DLD1 (cell line): Measurements from ENCODE around the gene GNRHR.

ENCODE experiments used
- in situ Hi-C: cut with HindIII; loops from 2 replicates; pipeline ENCODE4 v1.10.0; 2017; ENCODE audit warnings: low sequenced_read_pairs

GNRHR gene

GRCh38 chr4:67700738-67701516 is 53.3 kb downstream of the GNRHR start, which contains the start of gene UBA6:
Gene UBA6 (minus strand): TSS chr4:67701155. CDS start chr4:67701119, 36 bp downstream.
- in situ Hi-C loops = no loop called here

- in situ Hi-C loops = no loop called here
These were observed 54.0 kb downstream of the GNRHR start for GRCh38 chr4:67700116-67700737.

GRCh38 chr4:67699603-67700002 is 54.6 kb downstream of the GNRHR start:
- in situ Hi-C loops = no loop called here

GRCh38 chr4:67697860-67698687 is 56.1 kb downstream of the GNRHR start:
- in situ Hi-C loops = no loop called here

GRCh38 chr4:67696061-67696460 is 58.1 kb downstream of the GNRHR start:
- in situ Hi-C loops = no loop called here

- in situ Hi-C loops = no loop called here
These were observed 59.5 kb downstream of the GNRHR start for GRCh38 chr4:67694662-67695061.

- in situ Hi-C loops = no loop called here
These were observed 62.9 kb downstream of the GNRHR start for GRCh38 chr4:67691328-67691727.
